Body of pancreas (tissue), 4 donors: ENCODE data around the gene ANGPTL1. TPM values are rescaled to one million over a fixed set of nuclear protein-coding genes. Genes with fewer than 3 reads are reported as not detected.

Experiments used
- ATAC-seq: fragments of 150-250 bp; one replicate; pipeline ENCODE4 v1.9.1; 2016
- DNase-seq, 4 donors: peaks; one replicate each; pipeline ENCODE4 v3.0.0-alpha.2; 2019
- H3K27ac ChIP-seq, 4 donors: fragments of 200-600 bp; sonication (generic); 1 replicate in 3 of 4; 2 replicates in 1 of 4; pipeline versions ENCODE4 v1.5.1 to v1.6.1; 2016 to 2019; ENCODE audit warnings: mild to moderate bottlenecking in 1 of 4, mixed read lengths in 1 of 4, moderate library complexity in 1 of 4
- H3K27me3 ChIP-seq, 2 donors: fragments of 200-600 bp; sonication (generic); one replicate each; pipeline ENCODE4 v1.6.0; 2016; ENCODE audit warnings: mild to moderate bottlenecking in 1 of 2
- H3K36me3 ChIP-seq, 2 donors: fragments of 200-600 bp; sonication (generic); replicated peaks in 1 of 2; 2 replicates each; pipeline ENCODE4 v1.5.1; 2016; ENCODE audit warnings: low read depth in 2 of 2; ENCODE audit not compliant: insufficient read depth in 1 of 2
- H3K4me1 ChIP-seq: fragments of 200-600 bp; sonication (generic); one replicate; pipeline ENCODE4 v1.6.0; 2016
- H3K4me3 ChIP-seq, 2 donors: fragments of 200-600 bp; sonication (generic); 1 replicate in 1 of 2; 2 replicates in 1 of 2; pipeline ENCODE4 v1.5.1; 2016 to 2019
- H3K9me3 ChIP-seq, 3 donors: fragments of 200-600 bp; sonication (generic); 1 replicate in 2 of 3; 2 replicates in 1 of 3; pipeline ENCODE4 v1.5.1; 2016
- POLR2A ChIP-seq, 3 donors: fragments of 450-650 bp; IDR thresholded peaks; one replicate each; pipeline ENCODE4 v1.6.1; 2016; ENCODE audit warnings: antibody characterized with exemption in 3 of 3, mild to moderate bottlenecking in 2 of 3
- WGBS, 2 donors: methylation state at CpG; one replicate each; pipeline ENCODE4 v1.1.5; 2017; 5-methylcytosine and 5-hydroxymethylcytosine counted together
- intact Hi-C: fragments of 100-400 bp; cut with DNase I; formaldehyde crosslinking; loops from one replicate; pipeline ENCODE4 v1.15.1; 2023
- total RNA-seq, 2 donors: library from RNA; depleted of rRNA; stranded (reverse); fragments of >200 nt; gene quantifications; one replicate each; pipeline ENCODE4 v1.1.0, GENCODE V29; 2016
- TF ChIP-seq, protein P1 (sequence below), 7 experiments: fragments of 450-650 bp in 4 of 7; fragments of 200-600 bp in 3 of 7; sonication (generic) in 3 of 7; IDR thresholded peaks; one replicate each; pipeline ENCODE4 v1.5.1; 2016 to 2019; ENCODE audit warnings: antibody characterized with exemption in 7 of 7

The ANGPTL1 gene
- total RNA-seq, 2 donors from 2014 or later, result 9.3 to 19.8 TPM

DNA sequence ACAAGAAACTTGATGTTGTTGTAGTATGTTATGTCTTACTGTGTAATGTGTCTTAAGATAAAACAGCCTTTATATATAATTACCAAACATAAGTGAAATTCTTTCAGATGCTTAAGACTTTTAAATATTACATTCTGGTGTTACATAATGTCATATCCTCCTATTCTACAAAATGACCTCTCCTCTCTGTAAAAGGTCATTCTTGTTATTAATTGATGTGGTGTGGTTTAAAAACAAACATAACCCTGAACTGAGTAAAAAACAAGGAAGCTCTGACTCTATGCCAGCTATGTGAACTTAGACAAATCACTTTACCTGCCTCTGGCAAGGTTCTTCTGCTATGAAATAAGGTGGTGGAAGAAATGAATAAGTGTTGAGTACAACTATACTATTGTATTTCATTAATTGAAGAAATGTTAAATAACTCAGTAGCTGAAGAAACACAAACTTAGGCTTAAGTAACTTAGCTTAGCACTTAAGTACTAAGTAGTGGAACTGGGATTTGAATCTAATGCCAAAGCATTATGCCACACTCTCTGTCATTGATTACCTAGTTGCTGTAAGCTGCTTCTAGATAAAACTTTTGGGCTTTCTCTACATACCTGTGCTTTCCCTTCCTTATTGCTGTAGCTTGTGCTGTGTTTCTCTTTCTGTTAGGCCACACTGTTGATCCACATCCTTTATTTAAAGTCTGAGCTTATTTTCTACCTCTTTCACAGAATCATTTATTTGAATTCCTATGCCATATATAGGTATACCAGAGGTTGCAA lies 859 bp upstream of the ANGPTL1 start:
- Histone ChIP-seq H3K9me3 (no peaks in the 10 kb centered on the region), H3K4me3 (no peak overlapping the region), H3K27me3 (no peaks in the 10 kb centered on the region), H3K27ac (peak overlapping the region; percentile 21 to 80 (median 77)), H3K36me3 (no peaks in the 10 kb centered on the region), H3K4me1 (peaks cover 22% of the 10 kb centered on the region)
- no peak for TF ChIP-seq POLR2A (IDR thresholded peaks at IDR 0.05)
- TF ChIP-seq, protein P1, sequence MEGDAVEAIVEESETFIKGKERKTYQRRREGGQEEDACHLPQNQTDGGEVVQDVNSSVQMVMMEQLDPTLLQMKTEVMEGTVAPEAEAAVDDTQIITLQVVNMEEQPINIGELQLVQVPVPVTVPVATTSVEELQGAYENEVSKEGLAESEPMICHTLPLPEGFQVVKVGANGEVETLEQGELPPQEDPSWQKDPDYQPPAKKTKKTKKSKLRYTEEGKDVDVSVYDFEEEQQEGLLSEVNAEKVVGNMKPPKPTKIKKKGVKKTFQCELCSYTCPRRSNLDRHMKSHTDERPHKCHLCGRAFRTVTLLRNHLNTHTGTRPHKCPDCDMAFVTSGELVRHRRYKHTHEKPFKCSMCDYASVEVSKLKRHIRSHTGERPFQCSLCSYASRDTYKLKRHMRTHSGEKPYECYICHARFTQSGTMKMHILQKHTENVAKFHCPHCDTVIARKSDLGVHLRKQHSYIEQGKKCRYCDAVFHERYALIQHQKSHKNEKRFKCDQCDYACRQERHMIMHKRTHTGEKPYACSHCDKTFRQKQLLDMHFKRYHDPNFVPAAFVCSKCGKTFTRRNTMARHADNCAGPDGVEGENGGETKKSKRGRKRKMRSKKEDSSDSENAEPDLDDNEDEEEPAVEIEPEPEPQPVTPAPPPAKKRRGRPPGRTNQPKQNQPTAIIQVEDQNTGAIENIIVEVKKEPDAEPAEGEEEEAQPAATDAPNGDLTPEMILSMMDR (IDR thresholded peaks at IDR 0.05), result no peak
- ATAC-seq (peak; percentile 81), DNase-seq (no peak)
- intact Hi-C loops, result no loop called here

DNA sequence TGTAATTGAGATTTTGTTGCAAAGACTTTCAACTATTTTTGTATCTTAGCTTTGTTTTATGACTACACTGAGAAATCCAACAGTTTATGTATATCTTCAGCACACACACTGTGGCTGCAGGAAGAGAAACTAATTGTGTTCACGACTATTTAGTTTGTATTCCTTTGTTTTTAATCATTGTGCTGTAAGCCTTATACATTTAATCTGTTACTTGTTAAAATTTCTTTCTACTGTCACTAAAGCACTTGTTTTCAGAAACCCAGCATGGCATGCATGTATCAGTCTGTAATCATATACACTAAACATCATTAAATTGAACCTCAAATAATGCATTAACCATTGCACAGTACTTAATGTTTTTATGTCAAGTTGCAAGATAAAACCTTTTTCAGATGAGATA lies 656 bp downstream of the ANGPTL1 start:
- Histone ChIP-seq H3K4me1 (peaks cover 22% of the 10 kb centered on the region), H3K27ac (peak overlapping the region in 2 of 4 donors; percentile 69 to 80), H3K27me3 (no peaks in the 10 kb centered on the region), H3K36me3 (no peaks in the 10 kb centered on the region), H3K9me3 (no peaks in the 10 kb centered on the region), H3K4me3 (no peak overlapping the region)
- TF ChIP-seq POLR2A (IDR thresholded peaks at IDR 0.05), result no peak
- TF ChIP-seq, protein P1 (IDR thresholded peaks at IDR 0.05), result no peak
- WGBS, 2 donors, result 20 to 29% methylated on average over 1 of the region's 1 CpG
- intact Hi-C loops, result no loop called here
- ATAC-seq (no peak), DNase-seq (no peak)

- Histone ChIP-seq H3K36me3 (no peaks in the 10 kb centered on the region), H3K4me1 (peaks cover 22% of the 10 kb centered on the region), H3K4me3 (no peak overlapping the region), H3K9me3 (no peaks in the 10 kb centered on the region), H3K27ac (peak overlapping the region in 3 of 4 donors; percentile 41 to 80 (median 69)), H3K27me3 (no peaks in the 10 kb centered on the region)
- ATAC-seq, result no peak
- WGBS, 2 donors, result 43 to 45% methylated on average over 3 of the region's 3 CpGs
- intact Hi-C loops, result no loop called here
- DNase-seq, result no peak
- TF ChIP-seq POLR2A (IDR thresholded peaks at IDR 0.05), result no peak
- TF ChIP-seq, protein P1 (IDR thresholded peaks at IDR 0.05), result no peak
These were observed 1.7 kb downstream of the ANGPTL1 start for GRCh38 chr1:178869119-178869697.

- Histone ChIP-seq H3K27ac (peak overlapping the region in 3 of 4 donors; percentile 41 to 80 (median 69)), H3K27me3 (no peaks in the 10 kb centered on the region), H3K9me3 (no peaks in the 10 kb centered on the region), H3K36me3 (no peaks in the 10 kb centered on the region), H3K4me3 (no peak overlapping the region), H3K4me1 (peaks cover 22% of the 10 kb centered on the region)
- no peak for ATAC-seq
- WGBS, 2 donors, result 43 to 50% methylated on average over 1 of the region's 1 CpG
- intact Hi-C loops, result no loop called here
- TF ChIP-seq, protein P1 (IDR thresholded peaks at IDR 0.05), result no peak
- no peak for TF ChIP-seq POLR2A (IDR thresholded peaks at IDR 0.05)
- DNase-seq, result no peak
These were observed 2.2 kb downstream of the ANGPTL1 start for GRCh38 chr1:178868706-178869105.
